LNCAP (cell line): ENCODE measurements around the gene SPRY1.

ENCODE experiments used
- TF ChIP-seq, protein P1 (sequence below): fragments of 450-650 bp; IDR thresholded peaks from 2 replicates; pipeline ENCODE4 v1.5.1; 2017; ENCODE audit warnings: mild to moderate bottlenecking

The SPRY1 gene

GRCh38 chr4:123398066-123398852 is 1.7 kb downstream of the SPRY1 start:
- TF ChIP-seq, protein P1, sequence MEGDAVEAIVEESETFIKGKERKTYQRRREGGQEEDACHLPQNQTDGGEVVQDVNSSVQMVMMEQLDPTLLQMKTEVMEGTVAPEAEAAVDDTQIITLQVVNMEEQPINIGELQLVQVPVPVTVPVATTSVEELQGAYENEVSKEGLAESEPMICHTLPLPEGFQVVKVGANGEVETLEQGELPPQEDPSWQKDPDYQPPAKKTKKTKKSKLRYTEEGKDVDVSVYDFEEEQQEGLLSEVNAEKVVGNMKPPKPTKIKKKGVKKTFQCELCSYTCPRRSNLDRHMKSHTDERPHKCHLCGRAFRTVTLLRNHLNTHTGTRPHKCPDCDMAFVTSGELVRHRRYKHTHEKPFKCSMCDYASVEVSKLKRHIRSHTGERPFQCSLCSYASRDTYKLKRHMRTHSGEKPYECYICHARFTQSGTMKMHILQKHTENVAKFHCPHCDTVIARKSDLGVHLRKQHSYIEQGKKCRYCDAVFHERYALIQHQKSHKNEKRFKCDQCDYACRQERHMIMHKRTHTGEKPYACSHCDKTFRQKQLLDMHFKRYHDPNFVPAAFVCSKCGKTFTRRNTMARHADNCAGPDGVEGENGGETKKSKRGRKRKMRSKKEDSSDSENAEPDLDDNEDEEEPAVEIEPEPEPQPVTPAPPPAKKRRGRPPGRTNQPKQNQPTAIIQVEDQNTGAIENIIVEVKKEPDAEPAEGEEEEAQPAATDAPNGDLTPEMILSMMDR: peak; percentile 54

- TF ChIP-seq, protein P1: no peak
Measured at GRCh38 chr4:123398853-123399626, 2.4 kb downstream of the SPRY1 start.

DNA sequence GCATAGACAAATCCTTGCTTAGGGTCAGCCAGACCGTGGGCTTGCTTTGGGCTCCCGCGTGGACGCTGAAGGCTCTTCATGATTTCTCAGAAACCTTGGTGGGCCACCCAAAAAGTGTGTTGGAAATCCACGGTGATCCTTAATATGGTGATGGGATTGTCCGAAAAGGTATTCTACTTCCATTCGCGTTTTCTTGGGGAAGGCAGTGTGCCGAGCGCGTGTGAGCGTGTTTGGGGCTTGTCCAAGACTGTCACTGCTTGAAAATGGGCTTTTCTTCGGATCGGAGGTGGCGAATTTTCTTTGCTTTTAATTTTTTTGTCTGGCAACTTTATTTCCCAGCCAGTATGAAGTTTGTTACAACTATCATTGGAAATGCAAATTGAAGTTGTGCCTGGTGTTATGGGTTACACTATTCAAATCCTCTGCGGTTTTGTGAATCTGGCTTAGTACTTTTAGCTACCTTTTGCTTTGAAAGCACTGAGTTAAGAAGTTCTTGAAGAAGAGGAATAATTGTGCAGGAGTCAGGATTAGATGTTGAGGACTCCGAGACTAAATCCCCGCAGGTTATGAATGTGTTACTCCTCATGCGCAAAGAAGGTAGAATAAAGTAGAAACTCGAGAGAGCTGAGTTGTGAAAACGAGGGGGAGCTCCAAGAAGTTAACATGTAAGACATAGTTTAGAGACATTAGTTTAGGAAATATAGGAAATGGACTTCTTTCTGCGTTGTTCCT is 3.2 kb downstream of the SPRY1 start:
- TF ChIP-seq, protein P1: no peak

GRCh38 chr4:123401271-123402120 is 4.9 kb downstream of the SPRY1 start:
- TF ChIP-seq, protein P1: no peak

DNA sequence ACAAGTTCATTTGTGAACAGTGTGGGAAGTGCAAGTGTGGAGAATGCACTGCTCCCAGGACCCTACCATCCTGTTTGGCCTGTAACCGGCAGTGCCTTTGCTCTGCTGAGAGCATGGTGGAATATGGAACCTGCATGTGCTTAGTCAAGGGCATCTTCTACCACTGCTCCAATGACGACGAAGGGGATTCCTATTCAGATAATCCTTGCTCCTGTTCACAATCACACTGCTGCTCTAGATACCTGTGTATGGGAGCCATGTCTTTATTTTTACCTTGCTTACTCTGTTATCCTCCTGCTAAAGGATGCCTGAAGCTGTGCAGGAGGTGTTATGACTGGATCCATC is 5.5 kb downstream of the SPRY1 start:
- TF ChIP-seq, protein P1: no peak

- TF ChIP-seq, protein P1: no peak
Measured at GRCh38 chr4:123403080-123403604, 6.5 kb downstream of the SPRY1 start.
